ENCODE measurements around the gene LGALS12.
"Not testable (repeated sequence)": the region's sequence is repeated elsewhere in the genome, so short reads cannot be mapped to it uniquely, and the experiment has no call there.

- not testable (repeated sequence) for TF ChIP-seq POLR2A, CTCF (IDR thresholded peaks at IDR 0.05)
Measured at GRCh38 chr11:63529373-63529772, 23.5 kb downstream of the LGALS12 start.

Measured in heart left ventricle (tissue), 13 donors.